Measurements from ENCODE around the gene ADAMTS12.

GRCh38 chr5:33621514-33621913, 270.3 kb downstream of the ADAMTS12 start:
- TF ChIP-seq CTCF (IDR thresholded peaks at IDR 0.05) (no peak), POLR2A (IDR thresholded peaks at IDR 0.05) (no peak)
